Nucleus accumbens (tissue), 56 donors: ENCODE results near the gene STPG2.

ENCODE experiments used
- DNase-seq, 56 donors: peaks; one replicate each; lab custom pipeline; 2025; lab: John Stamatoyannopoulos, UW

The STPG2 gene

DNA sequence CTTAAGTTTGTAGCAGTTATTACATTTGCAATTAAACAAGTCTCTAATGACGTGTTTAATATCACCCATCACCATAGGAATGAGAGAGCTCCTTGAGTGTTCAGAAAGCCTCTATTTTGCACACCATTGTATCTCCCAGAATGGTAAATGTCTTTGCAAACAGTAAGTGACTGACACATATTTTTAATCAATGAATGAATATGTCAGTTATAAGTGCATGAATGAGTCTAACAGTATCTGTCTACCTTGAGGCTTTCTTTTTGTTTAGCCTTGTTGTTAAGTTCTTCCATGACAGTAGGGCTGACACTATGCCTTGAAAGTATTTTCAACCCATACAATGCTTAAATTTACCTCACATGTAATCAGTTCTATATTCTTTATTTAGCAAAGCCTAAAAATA is 292.2 kb downstream of the STPG2 start:
- no peak for DNase-seq

DNA sequence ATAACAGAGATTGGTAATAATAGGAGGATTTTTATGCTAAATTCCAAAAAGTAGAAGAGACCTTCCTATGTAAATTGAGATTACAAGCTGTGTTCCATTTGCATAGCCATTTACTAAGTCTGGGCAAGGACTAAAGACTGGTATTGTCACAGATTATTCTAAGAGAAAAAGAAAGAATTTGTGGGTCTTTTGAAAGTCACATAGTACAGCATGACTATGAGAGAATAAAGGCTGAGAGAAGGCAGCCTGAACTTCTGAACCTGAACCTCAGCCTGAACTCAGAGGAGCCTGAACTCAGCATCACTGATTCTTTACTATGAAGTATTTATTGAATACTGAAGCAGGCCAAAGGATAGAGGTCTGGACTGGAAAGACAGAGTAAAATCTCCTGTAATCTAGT is 297.5 kb downstream of the STPG2 start:
- no peak for DNase-seq

DNA sequence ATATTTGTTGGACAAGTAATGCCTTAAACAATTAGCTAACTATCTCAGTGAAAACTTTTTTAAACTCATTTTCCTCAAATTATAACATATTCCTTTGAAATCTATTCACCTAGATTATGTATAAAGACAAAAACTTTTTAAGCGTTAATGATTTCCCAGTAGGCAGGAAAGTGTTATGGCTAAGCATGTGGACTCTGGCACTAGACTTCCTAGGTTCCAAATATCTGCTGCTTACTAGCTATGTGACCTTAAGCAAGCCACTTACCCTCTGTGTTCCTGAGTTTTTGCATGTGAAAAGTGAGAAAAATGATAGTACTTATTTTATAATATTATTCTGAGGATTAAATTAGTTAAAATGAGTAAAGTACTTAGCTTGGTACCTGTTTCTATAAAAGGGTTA is 301.8 kb downstream of the STPG2 start:
- DNase-seq: no peak

- DNase-seq: no peak
These were observed 306.6 kb downstream of the STPG2 start for GRCh38 chr4:97836662-97837061.

GRCh38 chr4:97828646-97829045 is 314.6 kb downstream of the STPG2 start:
- DNase-seq: no peak

GRCh38 chr4:97819294-97819693 is 324.0 kb downstream of the STPG2 start:
- DNase-seq: no peak

- DNase-seq: no peak
These were observed 330.5 kb downstream of the STPG2 start for GRCh38 chr4:97812768-97813167.

- no peak for DNase-seq
These were observed 356.9 kb downstream of the STPG2 start for GRCh38 chr4:97786306-97786920.

DNA sequence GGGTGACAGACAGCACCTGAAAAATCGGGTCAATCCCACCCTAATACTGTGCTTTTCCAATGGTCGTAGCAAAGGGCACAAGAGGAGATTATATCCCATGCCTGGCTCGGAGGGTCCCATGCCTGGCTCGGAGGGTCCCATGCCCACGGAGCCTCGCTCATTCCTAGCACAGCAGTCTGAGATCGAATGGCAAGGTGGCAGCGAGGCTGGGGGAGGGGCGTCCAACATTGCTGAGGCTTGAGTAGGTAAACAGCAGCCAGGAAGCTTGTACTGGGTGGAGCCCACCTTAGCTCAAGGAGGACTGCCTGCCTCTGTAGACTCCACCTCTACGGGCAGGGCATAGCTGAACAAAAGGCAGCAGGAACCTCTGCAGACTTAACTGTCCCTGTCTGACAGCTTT is 365.1 kb downstream of the STPG2 start:
- DNase-seq: no peak

DNA sequence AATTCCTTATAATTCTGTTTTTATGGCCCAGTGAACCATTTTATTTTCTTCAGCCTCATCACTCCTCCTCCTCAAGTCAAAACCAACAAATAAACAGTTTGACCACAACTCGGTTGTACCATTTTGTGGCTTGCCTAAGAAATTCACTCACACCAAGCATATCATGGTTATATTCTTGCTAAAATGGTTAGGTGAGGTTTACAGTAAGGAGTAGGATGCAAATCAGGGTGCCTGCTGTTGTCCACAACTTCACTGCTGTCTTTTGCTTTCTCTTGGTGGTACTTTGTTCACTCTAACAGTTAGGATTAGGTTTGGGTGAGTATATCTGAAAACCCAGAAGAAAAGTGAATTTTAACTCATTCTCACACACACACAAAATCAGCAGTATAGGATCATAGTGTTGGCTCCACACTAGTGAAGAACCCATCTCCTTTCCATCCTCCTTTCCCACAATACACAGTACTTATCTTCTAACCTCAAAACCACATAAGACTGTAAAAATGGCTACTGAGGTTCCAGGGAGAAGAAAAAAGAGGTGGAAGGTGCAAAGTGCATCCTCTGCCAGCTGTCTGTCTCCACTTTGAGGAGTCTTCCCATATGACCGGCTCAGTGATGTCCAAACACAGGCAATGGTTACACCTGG is 368.8 kb downstream of the STPG2 start:
- DNase-seq: no peak

GRCh38 chr4:97770222-97770621 is 373.1 kb downstream of the STPG2 start:
- no peak for DNase-seq

DNA sequence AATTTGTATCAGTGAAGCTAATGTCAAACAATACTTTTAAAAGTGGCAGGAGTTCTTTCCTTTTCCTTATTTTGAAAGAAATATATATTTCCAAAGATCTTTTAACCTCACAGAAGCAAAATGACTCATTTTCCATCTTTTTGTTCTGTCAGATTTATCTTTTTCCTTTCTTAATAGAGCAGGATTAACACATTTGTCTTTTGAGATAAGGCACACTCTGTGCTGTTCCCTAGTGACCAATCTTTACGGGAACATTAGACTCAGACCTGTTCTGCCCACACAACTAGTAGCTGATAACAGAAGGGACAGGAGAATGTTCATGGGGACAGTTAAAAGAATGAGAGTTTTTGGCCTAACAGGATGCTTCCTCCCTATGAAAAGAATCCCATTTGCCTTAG is 381.2 kb downstream of the STPG2 start:
- DNase-seq: no peak

DNA sequence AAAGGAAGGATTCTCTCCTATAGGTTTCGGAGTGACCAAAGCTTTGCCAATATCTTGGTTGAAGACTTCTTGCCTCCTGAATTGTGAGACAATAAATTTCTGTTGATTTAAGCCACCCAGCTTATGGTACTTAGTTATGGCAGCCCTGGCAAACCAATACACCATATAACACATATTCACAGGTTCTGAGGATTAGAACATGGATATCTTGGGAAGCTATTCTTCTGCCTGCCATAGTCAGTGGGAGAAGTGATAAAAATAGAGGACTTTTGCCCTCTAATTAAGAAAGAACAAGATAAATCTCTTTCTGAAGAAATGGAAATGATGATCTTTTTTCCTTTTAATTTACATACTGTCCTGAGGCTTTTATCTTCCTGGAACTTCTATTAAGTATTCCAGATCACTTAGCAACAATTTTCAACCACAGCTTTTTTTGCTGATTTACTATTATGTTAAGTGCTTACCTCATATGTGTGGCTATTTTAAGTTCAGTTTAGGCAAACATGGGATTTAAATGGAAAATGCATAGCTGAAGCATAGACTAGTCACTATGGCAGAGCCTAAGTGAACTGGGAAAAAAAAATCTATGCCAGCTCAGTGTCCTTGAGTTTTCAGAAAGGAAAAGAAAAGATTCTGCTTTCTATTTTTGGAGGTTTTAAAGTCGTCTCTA is 381.7 kb downstream of the STPG2 start:
- DNase-seq: no peak

- DNase-seq: no peak
These were observed 383.5 kb downstream of the STPG2 start for GRCh38 chr4:97759785-97760184.

GRCh38 chr4:97752599-97752998 is 390.7 kb downstream of the STPG2 start:
- no peak for DNase-seq

DNA sequence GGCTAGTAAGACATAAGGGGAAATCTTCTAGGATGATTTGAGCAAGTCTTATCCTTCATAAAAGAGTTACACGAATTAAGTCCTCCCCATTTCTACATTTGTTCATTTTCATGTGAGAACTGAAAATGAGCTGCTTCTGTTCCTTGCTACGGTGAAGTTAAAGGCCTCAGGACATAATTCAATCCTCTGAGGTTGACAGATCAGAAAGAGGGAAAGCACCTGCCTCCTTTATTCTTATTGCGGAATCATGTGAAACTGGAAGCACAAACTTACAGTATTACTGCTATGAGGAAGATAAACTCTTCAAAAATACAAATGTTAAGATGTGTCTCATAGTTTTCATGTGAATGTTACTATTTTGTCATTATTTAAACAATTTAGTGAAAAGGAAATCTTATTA is 395.3 kb downstream of the STPG2 start:
- no peak for DNase-seq

GRCh38 chr4:97720869-97721432 is 422.3 kb downstream of the STPG2 start:
- peak in 3 of 56 donors; percentile 1 to 11 (median 3) for DNase-seq

DNA sequence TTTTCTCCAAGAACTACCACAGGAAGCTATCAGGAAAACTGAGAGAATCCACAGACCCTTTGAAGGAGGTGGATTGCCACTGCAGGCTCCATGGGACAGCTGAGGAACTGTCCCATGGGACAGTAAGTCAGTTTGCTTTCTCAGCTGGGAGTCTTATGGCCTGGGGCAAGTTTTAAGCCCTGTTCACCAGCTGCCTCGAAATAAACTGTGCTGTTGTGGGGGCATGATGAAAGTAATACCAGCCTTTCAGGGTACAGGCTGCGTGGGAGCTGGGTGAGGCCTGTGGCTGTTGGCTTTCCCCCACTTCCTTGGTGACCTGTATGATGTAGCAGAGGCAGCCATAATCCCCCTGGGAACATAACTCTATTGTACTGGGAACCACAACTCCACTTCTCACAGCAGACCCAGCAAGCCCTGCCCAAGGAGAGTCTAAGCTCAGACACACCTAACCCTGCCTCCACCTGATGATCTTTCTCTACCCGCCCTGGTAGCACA is 452.1 kb downstream of the STPG2 start:
- DNase-seq: no peak

GRCh38 chr4:97670703-97671269 is 472.5 kb downstream of the STPG2 start:
- DNase-seq: peak in 7 of 56 donors; percentile 4 to 42 (median 10)

GRCh38 chr4:97665553-97665952 is 477.7 kb downstream of the STPG2 start:
- DNase-seq: no peak

DNA sequence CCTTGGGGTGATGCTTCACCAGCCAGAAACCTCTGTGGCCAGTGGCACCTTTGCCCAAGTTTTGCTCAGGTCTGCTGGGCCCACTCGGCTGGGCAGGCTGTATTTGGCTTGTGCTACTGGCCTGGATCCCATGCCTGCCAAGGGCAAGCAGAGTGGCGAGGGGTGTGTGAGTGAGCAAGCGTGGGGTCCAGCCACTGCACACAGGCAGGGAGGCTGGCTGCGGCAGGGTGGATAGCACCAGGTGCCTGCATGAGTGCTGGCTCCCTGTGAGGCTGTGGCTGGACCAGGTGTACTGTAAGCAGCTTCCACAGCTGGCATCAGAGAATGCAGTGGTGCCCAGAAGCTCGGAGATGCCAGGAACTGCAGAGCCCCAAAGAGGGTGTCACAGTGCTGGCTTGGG is 478.5 kb downstream of the STPG2 start:
- no peak for DNase-seq
